ENCODE results near the gene XPNPEP1. TPM values are rescaled to one million over a fixed set of nuclear protein-coding genes. Genes with fewer than 3 reads are reported as not detected.

XPNPEP1 gene
- total and polyA plus RNA-seq, 8 donors, result 21.7 to 180 (median 63.8) TPM

GRCh38 chr10:109926061-109926745 is 2.9 kb upstream of the XPNPEP1 start:
- no peaks in the 10 kb centered on the region for H3K27me3 ChIP-seq
- DNase-seq, result no peak
- H3K9me3 ChIP-seq, result no peaks in the 10 kb centered on the region
- peaks cover 15 to 35% (median 26%) of the 10 kb centered on the region in 4 donors for H3K4me1 ChIP-seq
- TF ChIP-seq POLR2AphosphoS5 (IDR thresholded peaks at IDR 0.05) (no peak), EP300 (IDR thresholded peaks at IDR 0.05) (no peak), CTCF (IDR thresholded peaks at IDR 0.05) (no peak), POLR2A (IDR thresholded peaks at IDR 0.05) (no peak)
- 85 to 92% (median 87%) methylated on average over 10 of the region's 10 CpGs for WGBS, 5 donors
- H3K36me3 ChIP-seq, result no peaks in the 10 kb centered on the region
- H3K27ac ChIP-seq, result no peak overlapping the region
- intact Hi-C loops (cut with DNase I; ENCODE audit: low total_unique reads), result no loop called here
- no peak overlapping the region for H3K4me3 ChIP-seq

- no peak for DNase-seq
- Histone ChIP-seq H3K4me3 (no peak overlapping the region), H3K9me3 (no peaks in the 10 kb centered on the region), H3K4me1 (peaks cover 23 to 45% (median 32%) of the 10 kb centered on the region in 4 donors), H3K27me3 (no peaks in the 10 kb centered on the region), H3K27ac (peak overlapping the region in 2 of 5 donors; percentile 22 to 29), H3K36me3 (no peaks in the 10 kb centered on the region)
- TF ChIP-seq CTCF (IDR thresholded peaks at IDR 0.05), result no peak
- TF ChIP-seq EP300 (IDR thresholded peaks at IDR 0.05), result no peak
- TF ChIP-seq POLR2A (IDR thresholded peaks at IDR 0.05), result no peak
- TF ChIP-seq POLR2AphosphoS5 (IDR thresholded peaks at IDR 0.05), result no peak
- intact Hi-C loops (cut with DNase I; ENCODE audit: low total_unique reads), result no loop called here
- 42 to 57% (median 47%) methylated on average over 5 of the region's 5 CpGs for WGBS, 5 donors
These were observed 1.8 kb upstream of the XPNPEP1 start for GRCh38 chr10:109924967-109925620.

GRCh38 chr10:109924087-109924486 is 776 bp upstream of the XPNPEP1 start:
- no peak for TF ChIP-seq EP300 (IDR thresholded peaks at IDR 0.05)
- no peak for TF ChIP-seq POLR2A (IDR thresholded peaks at IDR 0.05)
- no peak for TF ChIP-seq CTCF (IDR thresholded peaks at IDR 0.05)
- Histone ChIP-seq H3K36me3 (no peaks in the 10 kb centered on the region), H3K9me3 (no peaks in the 10 kb centered on the region), H3K27me3 (no peaks in the 10 kb centered on the region), H3K4me1 (peaks cover 23 to 46% (median 32%) of the 10 kb centered on the region in 4 donors), H3K4me3 (peak overlapping the region in 3 of 4 donors; percentile 64 to 98 (median 84)), H3K27ac (peak overlapping the region in 4 of 5 donors; percentile 92 to 98 (median 96))
- intact Hi-C loops (cut with DNase I; ENCODE audit: low total_unique reads), result no loop called here
- DNase-seq, result no peak
- WGBS, 5 donors, result 85 to 97% (median 95%) methylated on average over 7 of the region's 7 CpGs

- DNase-seq, result peak in 1 of 2 donors; percentile 59
- no peak for TF ChIP-seq CTCF (IDR thresholded peaks at IDR 0.05)
- TF ChIP-seq POLR2A (IDR thresholded peaks at IDR 0.05), result no peak
- TF ChIP-seq EP300 (IDR thresholded peaks at IDR 0.05), result no peak
- no peak for TF ChIP-seq POLR2AphosphoS5 (IDR thresholded peaks at IDR 0.05)
- H3K27ac ChIP-seq, result peak overlapping the region; percentile 90 to 98 (median 94)
- 6 to 14% (median 7%) methylated on average over 7 of the region's 7 CpGs for WGBS, 5 donors
- peaks cover 23 to 46% (median 32%) of the 10 kb centered on the region in 4 donors for H3K4me1 ChIP-seq
- H3K27me3 ChIP-seq, result no peaks in the 10 kb centered on the region
- H3K4me3 ChIP-seq, result peak overlapping the region; percentile 64 to 98 (median 88)
- no peaks in the 10 kb centered on the region for H3K9me3 ChIP-seq
- no peaks in the 10 kb centered on the region for H3K36me3 ChIP-seq
- intact Hi-C loops (cut with DNase I; ENCODE audit: low total_unique reads), result no loop called here
These were observed 844 bp downstream of the XPNPEP1 start for GRCh38 chr10:109922358-109922975.
